ENCODE results near the gene ZBTB7C.

- TF ChIP-seq REST (IDR thresholded peaks at IDR 0.05), result no peak
- no peak for TF ChIP-seq JUND (IDR thresholded peaks at IDR 0.05)
- TF ChIP-seq TAF1 (conservative IDR thresholded peaks at IDR 0.05), result no peak
- no peak for TF ChIP-seq CTCF (IDR thresholded peaks at IDR 0.05; ENCODE audit: low read depth, low read length, missing input control)
- no peak for TF ChIP-seq SP1 (IDR thresholded peaks at IDR 0.05)
Observed at GRCh38 chr18:48138210-48138609, 271.0 kb downstream of the ZBTB7C start.

Data from liver (tissue), 3 donors.